HepG2 (cell line): Measurements from ENCODE around the gene DSC2. TPM values are rescaled to one million over a fixed set of nuclear protein-coding genes. Genes with fewer than 3 reads are reported as not detected.
A peak's percentile ranks its signal among the peaks of the same experiment; 100 is the strongest.

Experiments used
- ARNTL ChIP-seq: sonication (generic); formaldehyde crosslinking; IDR thresholded peaks from 2 replicates; pipeline ENCODE4 v1.4.0; 2020; ENCODE audit warnings: mild to moderate bottlenecking, missing genetic modification reagents
- CREB3 ChIP-seq: sonication (generic); formaldehyde crosslinking; IDR thresholded peaks from 2 replicates; pipeline ENCODE4 v1.5.0; 2020; ENCODE audit warnings: missing genetic modification reagents
- CSRNP1 ChIP-seq: sonication (generic); formaldehyde crosslinking; IDR thresholded peaks from 2 replicates; pipeline ENCODE4 v1.8.1; 2023; ENCODE audit warnings: mild to moderate bottlenecking, missing genetic modification reagents
- HNRNPK ChIP-seq: fragments of 200-400 bp; formaldehyde crosslinking; IDR thresholded peaks from 2 replicates; pipeline ENCODE4 v1.6.1; 2018; ENCODE audit warnings: low read length, low read depth, moderate library complexity, mild to moderate bottlenecking; ENCODE audit not compliant: poor library complexity, severe bottlenecking
- MXI1 ChIP-seq: IDR thresholded peaks from 3 replicates; pipeline ENCODE4 v1.6.1; 2012; ENCODE audit warnings: low read depth, low read length, inconsistent platforms, borderline replicate concordance
- NPAS2 ChIP-seq: sonication (generic); formaldehyde crosslinking; IDR thresholded peaks from 2 replicates; pipeline ENCODE4 v1.8.0; 2022; ENCODE audit warnings: mild to moderate bottlenecking, missing genetic modification reagents, borderline replicate concordance
- PATZ1 ChIP-seq: sonication (generic); formaldehyde crosslinking; IDR thresholded peaks from 2 replicates; pipeline ENCODE4 v1.4.0; 2020; ENCODE audit warnings: missing genetic modification reagents
- PCBP2 ChIP-seq: fragments of 200-400 bp; formaldehyde crosslinking; optimal IDR thresholded peaks from 2 replicates; pipeline ENCODE3; 2018; ENCODE audit warnings: low read length, low read depth; ENCODE audit not compliant: poor library complexity, severe bottlenecking
- PRDM10 ChIP-seq: sonication (generic); formaldehyde crosslinking; IDR thresholded peaks from 2 replicates; pipeline ENCODE4 v1.4.0; 2020; ENCODE audit warnings: low read depth, missing genetic modification reagents
- PRMT3 ChIP-seq: sonication (generic); formaldehyde crosslinking; IDR thresholded peaks from 2 replicates; pipeline ENCODE4 v1.8.1; 2022; ENCODE audit warnings: low read depth, mild to moderate bottlenecking, moderate library complexity, missing genetic modification reagents, borderline replicate concordance
- RBM39 ChIP-seq: fragments of 200-400 bp; formaldehyde crosslinking; IDR thresholded peaks from one replicate; pipeline ENCODE4 v1.6.1; 2018; ENCODE audit warnings: antibody characterized with exemption, mild to moderate bottlenecking, low read depth, low read length; ENCODE audit not compliant: poor library complexity, severe bottlenecking
- TBX3 ChIP-seq: fragments of 450-650 bp; IDR thresholded peaks from 2 replicates; pipeline ENCODE4 v1.6.1; 2017; ENCODE audit warnings: antibody characterized with exemption, mild to moderate bottlenecking, inconsistent platforms, borderline replicate concordance
- YY1 ChIP-seq: IDR thresholded peaks from 2 replicates; pipeline ENCODE4 v1.6.1; 2011; ENCODE audit warnings: low read length, low read depth, moderate library complexity, mild to moderate bottlenecking; ENCODE audit not compliant: insufficient read depth, insufficient replicate concordance
- ZNF564 ChIP-seq: sonication (generic); formaldehyde crosslinking; IDR thresholded peaks from 2 replicates; pipeline ENCODE4 v1.8.1; 2023; ENCODE audit warnings: mild to moderate bottlenecking, missing genetic modification reagents
- ZNF629 ChIP-seq: sonication (generic); formaldehyde crosslinking; conservative IDR thresholded peaks from 2 replicates; pipeline ENCODE4 v1.5.0; 2020; ENCODE audit warnings: missing genetic modification reagents
- ZNF713 ChIP-seq: sonication (generic); formaldehyde crosslinking; IDR thresholded peaks from 2 replicates; pipeline ENCODE4 v1.4.0; 2020; ENCODE audit warnings: mild to moderate bottlenecking, missing genetic modification reagents
- polyA plus RNA-seq, 8 experiments: library from polyadenylated mRNA; depleted of rRNA in 3 of 8; stranded (reverse) in 7 of 8; unstranded in 1 of 8; fragments of >200 nt; fragmentation: Illumina TruSeq in 4 of 8; extraction: Trizol in 4 of 8; gene quantifications; 2 replicates each; pipeline versions ENCODE4 v1.2.1 to v1.2.3, GENCODE V29; 2011 to 2016; ENCODE audit warnings: low read depth in 4 of 8, missing spikeins in 1 of 8, mixed read lengths in 1 of 8; ENCODE audit not compliant: insufficient read depth in 1 of 8
- total RNA-seq, 5 experiments: library from RNA; depleted of rRNA; stranded (reverse); fragments of >200 nt; fragmentation: Illumina TruSeq; extraction: Trizol; gene quantifications; 2 replicates each; pipeline ENCODE4 v1.2.3, GENCODE V29; 2016; ENCODE audit warnings: low read depth in 1 of 5

Gene DSC2
- total and polyA plus RNA-seq, 2 of the 13 experiments (the other 11 are each of a cell fraction or from before 2014, with no cell fraction given), result 7.2 to 24.9 TPM

GRCh38 chr18:31101183-31102024 is 817 bp downstream of the DSC2 start (continued):
- TF ChIP-seq NPAS2 (CRISPR knock-in tag) (no peak), RBM39 (peak; percentile 22), MXI1 (no peak), TBX3 (no peak), PRDM10 (CRISPR knock-in tag) (no peak), ARNTL (CRISPR knock-in tag) (peak; percentile 40; the same call in 1 of the 2 replicates), HNRNPK (peak; percentile 77), PRMT3 (CRISPR knock-in tag) (no peak), YY1 (peak; percentile 21), ZNF713 (CRISPR knock-in tag) (no peak), PCBP2 (no peak), PATZ1 (CRISPR knock-in tag) (peak; percentile 28; the same call in 1 of the 2 replicates), ZNF564 (CRISPR knock-in tag) (no peak), CREB3 (CRISPR knock-in tag) (no peak), CSRNP1 (CRISPR knock-in tag) (peak; percentile 17; the same call in 1 of the 2 replicates), ZNF629 (no peak)
